Tibial artery (tissue), 4 donors: ENCODE results near the gene NTRK2.

Experiments
- DNase-seq, 2 donors: peaks; one replicate each; pipeline ENCODE4 v3.0.0-alpha.2; 2019
- H3K27ac ChIP-seq, 2 donors: fragments of 200-600 bp; sonication (generic) in 1 of 2; 1 replicate in 1 of 2; 2 replicates in 1 of 2; pipeline ENCODE4 v1.5.1; 2018 to 2019; ENCODE audit warnings: mild to moderate bottlenecking in 1 of 2
- H3K27me3 ChIP-seq, 2 donors: fragments of 200-600 bp; sonication (generic) in 1 of 2; one replicate each; pipeline versions ENCODE4 v1.5.1 to v1.6.0; 2016 to 2019
- H3K36me3 ChIP-seq, 3 donors: fragments of 200-600 bp; sonication (generic) in 2 of 3; one replicate each; pipeline ENCODE4 v1.5.1; 2016 to 2019; ENCODE audit warnings: mild to moderate bottlenecking in 2 of 3
- H3K4me1 ChIP-seq, 4 donors: fragments of 200-600 bp; sonication (generic) in 2 of 4; 1 replicate in 3 of 4; 2 replicates in 1 of 4; pipeline ENCODE4 v1.5.1; 2016 to 2019
- H3K4me3 ChIP-seq, 2 donors: fragments of 200-600 bp; sonication (generic) in 1 of 2; 1 replicate in 1 of 2; 2 replicates in 1 of 2; pipeline ENCODE4 v1.5.1; 2018 to 2019; ENCODE audit warnings: mild to moderate bottlenecking in 2 of 2
- H3K9me3 ChIP-seq, 3 donors: fragments of 200-600 bp; sonication (generic) in 1 of 3; one replicate each; pipeline ENCODE4 v1.5.1; 2016 to 2019
- CTCF ChIP-seq, 2 experiments: fragments of 200-600 bp in 1 of 2; fragments of 450-650 bp in 1 of 2; IDR thresholded peaks; one replicate each; pipeline ENCODE4 v1.5.1; 2017 to 2019; ENCODE audit warnings: antibody characterized with exemption in 2 of 2, mild to moderate bottlenecking in 1 of 2, moderate library complexity in 1 of 2
- intact Hi-C: fragments of 100-400 bp; cut with DNase I; formaldehyde crosslinking; loops from one replicate; pipeline ENCODE4 v1.15.0; 2023; ENCODE audit warnings: low total_unique reads

The NTRK2 gene

GRCh38 chr9:85009251-85009650 is 339.7 kb downstream of the NTRK2 start:
- TF ChIP-seq CTCF (IDR thresholded peaks at IDR 0.05): no peak
- Histone ChIP-seq H3K4me3 (no peak overlapping the region), H3K36me3 (no peaks in the 10 kb centered on the region), H3K4me1 (peaks cover 0 to 2% (median 0%) of the 10 kb centered on the region in 4 donors), H3K27ac (no peak overlapping the region), H3K9me3 (no peaks in the 10 kb centered on the region), H3K27me3 (no peaks in the 10 kb centered on the region)
- no peak for DNase-seq
- intact Hi-C loops: no loop called here

GRCh38 chr9:85013703-85014102 is 344.2 kb downstream of the NTRK2 start:
- TF ChIP-seq CTCF (IDR thresholded peaks at IDR 0.05): no peak
- intact Hi-C loops: no loop called here

GRCh38 chr9:85014292-85014691 is 344.8 kb downstream of the NTRK2 start:
- peaks cover 0 to 10% (median 0%) of the 10 kb centered on the region in 4 donors for H3K4me1 ChIP-seq
- no peaks in the 10 kb centered on the region for H3K9me3 ChIP-seq
- no peak overlapping the region for H3K27ac ChIP-seq
- TF ChIP-seq CTCF (IDR thresholded peaks at IDR 0.05): no peak
- intact Hi-C loops: no loop called here
- H3K36me3 ChIP-seq: no peaks in the 10 kb centered on the region
- H3K4me3 ChIP-seq: no peak overlapping the region
- DNase-seq: no peak
- H3K27me3 ChIP-seq: no peaks in the 10 kb centered on the region

More at GRCh38 chr9:85013703-85014102, 344.2 kb downstream of the NTRK2 start:
- Histone ChIP-seq H3K27me3 (no peaks in the 10 kb centered on the region), H3K27ac (no peak overlapping the region), H3K36me3 (no peaks in the 10 kb centered on the region), H3K9me3 (no peaks in the 10 kb centered on the region), H3K4me1 (peaks cover 0 to 10% (median 0%) of the 10 kb centered on the region in 4 donors), H3K4me3 (no peak overlapping the region)
- DNase-seq: no peak

- Histone ChIP-seq H3K27me3 (no peaks in the 10 kb centered on the region), H3K4me3 (no peak overlapping the region), H3K9me3 (no peaks in the 10 kb centered on the region), H3K36me3 (no peaks in the 10 kb centered on the region), H3K4me1 (peaks cover 0 to 10% (median 0%) of the 10 kb centered on the region in 4 donors), H3K27ac (no peak overlapping the region)
- no peak for TF ChIP-seq CTCF (IDR thresholded peaks at IDR 0.05)
- intact Hi-C loops: no loop called here
- DNase-seq: no peak
These were observed 347.0 kb downstream of the NTRK2 start for GRCh38 chr9:85016384-85017006.

GRCh38 chr9:85020791-85021190 is 351.3 kb downstream of the NTRK2 start:
- Histone ChIP-seq H3K4me3 (no peak overlapping the region), H3K9me3 (no peaks in the 10 kb centered on the region), H3K27me3 (no peaks in the 10 kb centered on the region), H3K36me3 (no peaks in the 10 kb centered on the region), H3K27ac (no peak overlapping the region), H3K4me1 (no peaks in the 10 kb centered on the region)
- intact Hi-C loops: no loop called here
- no peak for TF ChIP-seq CTCF (IDR thresholded peaks at IDR 0.05)
- DNase-seq: no peak

- no peak for DNase-seq
- Histone ChIP-seq H3K27me3 (no peaks in the 10 kb centered on the region), H3K4me1 (no peaks in the 10 kb centered on the region), H3K4me3 (no peak overlapping the region), H3K27ac (no peak overlapping the region), H3K36me3 (no peaks in the 10 kb centered on the region), H3K9me3 (no peaks in the 10 kb centered on the region)
- no peak for TF ChIP-seq CTCF (IDR thresholded peaks at IDR 0.05)
- intact Hi-C loops: no loop called here
These were observed 352.2 kb downstream of the NTRK2 start for GRCh38 chr9:85021686-85022085.
